OCI-LY3 (cell line): ENCODE measurements around the gene TIMELESS.

Experiments used
- H2AFZ ChIP-seq: fragments of 200-600, 300-600 bp; shearing (Covaris generic); 2 replicates; pipeline ENCODE4 v1.6.0; 2014; ENCODE audit warnings: antibody characterized with exemption, low read depth, low read length
- H3K27ac ChIP-seq: fragments of 200-600, 300-600 bp; sonication (generic); 2 replicates; pipeline ENCODE4 v1.5.1; 2014; ENCODE audit warnings: mild to moderate bottlenecking, low read length, moderate library complexity, mixed read lengths
- H3K27me3 ChIP-seq: fragments of 200-600, 300-600 bp; sonication (generic); 2 replicates; pipeline ENCODE4 v1.6.1; 2014; ENCODE audit warnings: low read depth, low read length, mixed read lengths
- H3K36me3 ChIP-seq: fragments of 200-600, 300-600 bp; sonication (generic); replicated peaks from 2 replicates; pipeline ENCODE3; 2014; ENCODE audit warnings: low read depth, low read length, mixed read lengths
- H3K4me1 ChIP-seq: fragments of 300-600, 200-600 bp; sonication (generic); 2 replicates; pipeline ENCODE4 v1.6.1; 2014; ENCODE audit warnings: low read length, mixed read lengths
- H3K4me2 ChIP-seq: fragments of 200-600, 300-600 bp; sonication (generic); 2 replicates; pipeline ENCODE4 v1.6.1; 2014; ENCODE audit warnings: low read length, mixed read lengths
- H3K4me3 ChIP-seq: fragments of 300-600, 200-600 bp; sonication (generic); 2 replicates; pipeline ENCODE4 v1.5.1; 2014; ENCODE audit warnings: antibody characterized with exemption, mild to moderate bottlenecking, low read length, moderate library complexity
- H3K79me2 ChIP-seq: fragments of 300-600, 200-600 bp; shearing (Covaris generic); 2 replicates; pipeline ENCODE4 v1.6.1; 2014; ENCODE audit warnings: mild to moderate bottlenecking, low read length, mixed read lengths
- H3K9ac ChIP-seq: fragments of 300-600, 200-600 bp; shearing (Covaris generic); 2 replicates; pipeline ENCODE4 v1.6.0; 2014; ENCODE audit warnings: mild to moderate bottlenecking, low read length, moderate library complexity
- H3K9me3 ChIP-seq: fragments of 200-600, 300-600 bp; shearing (Covaris generic); 2 replicates; pipeline ENCODE4 v1.6.1; 2014; ENCODE audit warnings: low read length, mixed read lengths; ENCODE audit not compliant: insufficient read depth
- H4K20me1 ChIP-seq: fragments of 200-600, 300-600 bp; sonication (generic); 2 replicates; pipeline ENCODE4 v1.6.1; 2016; ENCODE audit warnings: low read length, mixed read lengths; ENCODE audit not compliant: insufficient read depth
- CTCF ChIP-seq: fragments of 200-600, 300-600 bp; sonication (generic); IDR thresholded peaks from 2 replicates; pipeline ENCODE4 v1.5.1; 2014; ENCODE audit warnings: antibody characterized with exemption, low read length, low read depth
- EZH2phosphoT487 ChIP-seq: fragments of 200-600 bp; shearing (Covaris generic); IDR thresholded peaks from 2 replicates; pipeline ENCODE4 v1.6.1; 2018; ENCODE audit warnings: antibody characterized with exemption, mixed run types, low read depth

TIMELESS gene

GRCh38 chr12:56437430-56438176 lies 11.6 kb downstream of the TIMELESS start:
- Histone ChIP-seq H3K9me3 (no peaks in the 10 kb centered on the region), H3K79me2 (peaks cover 68% of the 10 kb centered on the region), H3K4me3 (no peak overlapping the region), H3K4me1 (no peaks in the 10 kb centered on the region), H4K20me1 (peaks cover 9% of the 10 kb centered on the region; the same call in 1 of the 2 replicates), H3K36me3 (peaks cover 12% of the 10 kb centered on the region), H3K4me2 (no peak overlapping the region), H3K27ac (no peak overlapping the region), H3K27me3 (no peaks in the 10 kb centered on the region), H2AFZ (no peak overlapping the region), H3K9ac (no peak overlapping the region)
- TF ChIP-seq CTCF, result no peak
- no peak for TF ChIP-seq EZH2phosphoT487

GRCh38 chr12:56434828-56435227 lies 14.4 kb downstream of the TIMELESS start:
- Histone ChIP-seq H2AFZ (no peak overlapping the region), H3K4me2 (no peak overlapping the region), H3K79me2 (peaks cover 46% of the 10 kb centered on the region), H4K20me1 (peaks cover 5% of the 10 kb centered on the region; the same call in 1 of the 2 replicates), H3K4me1 (no peaks in the 10 kb centered on the region), H3K9me3 (no peaks in the 10 kb centered on the region), H3K27me3 (no peaks in the 10 kb centered on the region), H3K36me3 (peaks cover 27% of the 10 kb centered on the region), H3K9ac (no peak overlapping the region), H3K27ac (no peak overlapping the region), H3K4me3 (no peak overlapping the region)
- TF ChIP-seq CTCF (no peak), EZH2phosphoT487 (no peak)

- no peaks in the 10 kb centered on the region for H3K4me1 ChIP-seq
- no peak overlapping the region for H3K9ac ChIP-seq
- no peaks in the 10 kb centered on the region for H3K27me3 ChIP-seq
- H3K4me2 ChIP-seq, result no peak overlapping the region
- no peak overlapping the region for H3K4me3 ChIP-seq
- no peak overlapping the region for H2AFZ ChIP-seq
- peaks cover 17% of the 10 kb centered on the region for H3K79me2 ChIP-seq
- no peak overlapping the region for H3K27ac ChIP-seq
- TF ChIP-seq EZH2phosphoT487 (no peak), CTCF (no peak)
- no peaks in the 10 kb centered on the region for H3K9me3 ChIP-seq
- peaks cover 40% of the 10 kb centered on the region for H3K36me3 ChIP-seq
- H4K20me1 ChIP-seq, result no peaks in the 10 kb centered on the region
These were observed 17.4 kb downstream of the TIMELESS start for GRCh38 chr12:56431850-56432249.

- no peak overlapping the region for H3K4me3 ChIP-seq
- H3K36me3 ChIP-seq, result peaks cover 42% of the 10 kb centered on the region
- no peak overlapping the region for H3K9ac ChIP-seq
These were observed 17.9 kb downstream of the TIMELESS start for GRCh38 chr12:56431288-56431687.

More at GRCh38 chr12:56431288-56431687, 17.9 kb downstream of the TIMELESS start:
- Histone ChIP-seq H3K9me3 (no peaks in the 10 kb centered on the region), H2AFZ (no peak overlapping the region), H3K4me2 (no peak overlapping the region), H3K27ac (no peak overlapping the region), H3K79me2 (peaks cover 11% of the 10 kb centered on the region), H3K4me1 (no peaks in the 10 kb centered on the region), H3K27me3 (no peaks in the 10 kb centered on the region), H4K20me1 (no peaks in the 10 kb centered on the region)
- no peak for TF ChIP-seq EZH2phosphoT487
- TF ChIP-seq CTCF, result no peak
